ENCODE measurements around the gene AKAP9.

The AKAP9 gene

DNA sequence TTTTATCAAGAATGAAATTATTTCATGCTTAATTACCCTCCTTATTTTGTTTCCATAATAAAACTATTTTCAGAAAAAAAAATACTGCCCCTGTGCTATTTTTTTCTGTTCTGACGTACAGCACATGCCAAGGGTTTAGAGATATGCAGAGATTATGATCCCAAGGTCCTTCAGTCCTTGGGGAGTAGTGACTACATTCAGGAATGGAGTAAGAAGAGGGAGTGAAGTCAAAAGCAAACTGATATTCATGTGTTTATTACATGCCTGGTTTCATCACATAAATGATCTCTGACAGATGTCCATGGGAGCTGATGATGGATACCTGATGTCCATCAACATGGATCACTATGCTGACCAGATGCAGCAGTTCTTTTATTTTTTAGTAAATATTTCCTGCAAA lies 17.2 kb downstream of the AKAP9 start:
- WGBS (ENCODE audit: extremely low coverage, insufficient coverage, insufficient read length): no CpG with 5 or more reads among the region's 1 CpG
- no peak for DNase-seq
- Histone ChIP-seq H3K27me3 (ENCODE audit: insufficient read depth, low read length) (no peaks in the 10 kb centered on the region), H3K79me2 (ENCODE audit: control insufficient read depth, insufficient read depth, low read length, poor library complexity) (no peaks in the 10 kb centered on the region), H3K9ac (ENCODE audit: low read length) (no peak overlapping the region), H3K27ac (ENCODE audit: low read depth, low read length) (no peak overlapping the region), H3K4ac (ENCODE audit: low read depth, low read length) (no peak overlapping the region), H4K8ac (ENCODE audit: low read depth, low read length) (no peak overlapping the region), H3K9me3 (ENCODE audit: insufficient read depth, low read depth, low read length) (no peaks in the 10 kb centered on the region), H3K4me3 (ENCODE audit: low read depth, low read length) (no peak overlapping the region), H3K36me3 (ENCODE audit: control insufficient read depth in 1 of 2, insufficient read depth in 2 of 2, low read length in 2 of 2) (peaks cover 0 to 2% of the 10 kb centered on the region in 2 experiments), H3K14ac (ENCODE audit: low read length) (no peak overlapping the region), H2BK12ac (ENCODE audit: low read length) (no peak overlapping the region), H4K12ac (ENCODE audit: low read depth, low read length) (no peak overlapping the region), H2BK120ac (ENCODE audit: insufficient read depth, low read length, poor library complexity) (no peak overlapping the region), H3K4me2 (ENCODE audit: low read length) (no peak overlapping the region), H2BK5ac (ENCODE audit: low read depth, low read length, poor library complexity) (no peak overlapping the region), H4K91ac (ENCODE audit: low read depth, low read length) (no peak overlapping the region), H3K18ac (ENCODE audit: low read length) (no peak overlapping the region), H2AFZ (ENCODE audit: insufficient read depth, low read length, poor library complexity) (no peak overlapping the region), H2AK5ac (ENCODE audit: low read length) (no peak overlapping the region), H3K4me1 (ENCODE audit: control insufficient read depth in 1 of 2, insufficient read depth in 2 of 2, low read length in 2 of 2) (no peaks in the 10 kb centered on the region), H3K23ac (ENCODE audit: low read length) (no peak overlapping the region), H3K79me1 (ENCODE audit: low read length) (no peaks in the 10 kb centered on the region)

DNA sequence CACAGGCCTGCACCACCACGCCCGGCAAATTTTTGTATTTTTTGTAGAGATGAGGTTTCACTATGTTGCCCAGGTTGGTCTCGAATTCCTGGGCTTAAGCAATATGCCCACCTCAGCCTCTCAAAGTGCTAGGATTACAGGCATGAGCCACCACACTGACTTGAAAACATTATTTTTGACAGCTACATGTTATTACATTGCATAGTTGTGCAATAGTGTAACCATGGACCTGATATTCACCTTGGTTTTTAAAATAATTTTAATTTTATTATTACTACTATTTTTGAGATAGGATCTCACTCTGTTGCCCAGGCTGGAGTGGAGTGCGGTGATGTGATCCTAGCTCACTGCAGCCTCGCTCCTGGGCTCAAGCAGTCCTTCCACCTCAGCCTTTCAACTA lies 18.4 kb downstream of the AKAP9 start:
- no peak for DNase-seq
- WGBS (ENCODE audit: extremely low coverage, insufficient coverage, insufficient read length): no CpG with 5 or more reads among the region's 5 CpGs

DNA sequence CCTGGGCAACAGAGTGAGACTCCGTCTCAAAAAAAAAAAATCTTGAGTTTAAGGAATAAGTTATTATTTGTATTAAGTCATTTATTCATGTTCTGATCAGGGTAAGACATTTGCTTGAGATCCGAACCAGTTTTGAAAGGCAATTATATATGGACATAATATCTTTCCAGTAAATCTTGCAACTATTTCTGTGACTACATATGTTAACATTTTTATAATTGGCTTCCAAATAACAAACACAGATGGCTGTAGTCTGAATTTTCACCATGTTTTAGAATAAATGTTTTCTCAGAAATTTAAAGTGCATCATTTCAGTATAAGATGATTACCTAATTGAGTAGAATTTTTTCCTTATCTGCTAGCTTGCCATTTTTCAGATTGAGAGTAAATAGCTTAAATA lies 21.2 kb downstream of the AKAP9 start:
- no peak overlapping the region for H4K91ac ChIP-seq (ENCODE audit: low read depth, low read length)
- no peak overlapping the region for H3K4me3 ChIP-seq (ENCODE audit: low read depth, low read length)
- H3K79me2 ChIP-seq (ENCODE audit: control insufficient read depth, insufficient read depth, low read length, poor library complexity): no peaks in the 10 kb centered on the region
- no peaks in the 10 kb centered on the region for H3K36me3 ChIP-seq (ENCODE audit: control insufficient read depth in 1 of 2, insufficient read depth in 2 of 2, low read length in 2 of 2)
- no peak overlapping the region for H2BK12ac ChIP-seq (ENCODE audit: low read length)
- no peak overlapping the region for H2BK120ac ChIP-seq (ENCODE audit: insufficient read depth, low read length, poor library complexity)
- no peak overlapping the region for H2BK5ac ChIP-seq (ENCODE audit: low read depth, low read length, poor library complexity)
- H3K27me3 ChIP-seq (ENCODE audit: insufficient read depth, low read length): no peaks in the 10 kb centered on the region
- no peak overlapping the region for H3K14ac ChIP-seq (ENCODE audit: low read length)
- peak in 1 of 2 donors; percentile 52 for DNase-seq
- no peak overlapping the region for H3K18ac ChIP-seq (ENCODE audit: low read length)
- no peak overlapping the region for H3K4me2 ChIP-seq (ENCODE audit: low read length)
- WGBS (ENCODE audit: extremely low coverage, insufficient coverage, insufficient read length): no CpG with 5 or more reads among the region's 2 CpGs
- H3K23ac ChIP-seq (ENCODE audit: low read length): no peak overlapping the region
- no peak overlapping the region for H4K8ac ChIP-seq (ENCODE audit: low read depth, low read length)
- H3K4me1 ChIP-seq (ENCODE audit: control insufficient read depth in 1 of 2, insufficient read depth in 2 of 2, low read length in 2 of 2): no peaks in the 10 kb centered on the region
- H3K9ac ChIP-seq (ENCODE audit: low read length): no peak overlapping the region
- no peaks in the 10 kb centered on the region for H3K79me1 ChIP-seq (ENCODE audit: low read length)
- H3K27ac ChIP-seq (ENCODE audit: low read depth, low read length): no peak overlapping the region
- H2AFZ ChIP-seq (ENCODE audit: insufficient read depth, low read length, poor library complexity): no peak overlapping the region
- H3K4ac ChIP-seq (ENCODE audit: low read depth, low read length): no peak overlapping the region
- no peak overlapping the region for H4K12ac ChIP-seq (ENCODE audit: low read depth, low read length)
- H2AK5ac ChIP-seq (ENCODE audit: low read length): no peak overlapping the region
- H3K9me3 ChIP-seq (ENCODE audit: insufficient read depth, low read depth, low read length): no peaks in the 10 kb centered on the region

More for the DNA sequence above, 18.4 kb downstream of the AKAP9 start:
- Histone ChIP-seq H4K12ac (ENCODE audit: low read depth, low read length) (no peak overlapping the region), H2AK5ac (ENCODE audit: low read length) (no peak overlapping the region), H2BK5ac (ENCODE audit: low read depth, low read length, poor library complexity) (no peak overlapping the region), H3K9me3 (ENCODE audit: insufficient read depth, low read depth, low read length) (no peaks in the 10 kb centered on the region), H3K4ac (ENCODE audit: low read depth, low read length) (no peak overlapping the region), H3K9ac (ENCODE audit: low read length) (no peak overlapping the region), H3K27ac (ENCODE audit: low read depth, low read length) (no peak overlapping the region), H3K27me3 (ENCODE audit: insufficient read depth, low read length) (no peaks in the 10 kb centered on the region), H3K4me1 (ENCODE audit: control insufficient read depth in 1 of 2, insufficient read depth in 2 of 2, low read length in 2 of 2) (no peaks in the 10 kb centered on the region), H3K79me1 (ENCODE audit: low read length) (no peaks in the 10 kb centered on the region), H4K91ac (ENCODE audit: low read depth, low read length) (no peak overlapping the region), H2BK12ac (ENCODE audit: low read length) (no peak overlapping the region), H3K4me2 (ENCODE audit: low read length) (no peak overlapping the region), H3K36me3 (ENCODE audit: control insufficient read depth in 1 of 2, insufficient read depth in 2 of 2, low read length in 2 of 2) (peaks cover 0 to 2% of the 10 kb centered on the region in 2 experiments), H4K8ac (ENCODE audit: low read depth, low read length) (no peak overlapping the region), H2BK120ac (ENCODE audit: insufficient read depth, low read length, poor library complexity) (no peak overlapping the region), H3K79me2 (ENCODE audit: control insufficient read depth, insufficient read depth, low read length, poor library complexity) (no peaks in the 10 kb centered on the region), H2AFZ (ENCODE audit: insufficient read depth, low read length, poor library complexity) (no peak overlapping the region), H3K14ac (ENCODE audit: low read length) (no peak overlapping the region), H3K23ac (ENCODE audit: low read length) (no peak overlapping the region), H3K4me3 (ENCODE audit: low read depth, low read length) (no peak overlapping the region), H3K18ac (ENCODE audit: low read length) (no peak overlapping the region)

DNA sequence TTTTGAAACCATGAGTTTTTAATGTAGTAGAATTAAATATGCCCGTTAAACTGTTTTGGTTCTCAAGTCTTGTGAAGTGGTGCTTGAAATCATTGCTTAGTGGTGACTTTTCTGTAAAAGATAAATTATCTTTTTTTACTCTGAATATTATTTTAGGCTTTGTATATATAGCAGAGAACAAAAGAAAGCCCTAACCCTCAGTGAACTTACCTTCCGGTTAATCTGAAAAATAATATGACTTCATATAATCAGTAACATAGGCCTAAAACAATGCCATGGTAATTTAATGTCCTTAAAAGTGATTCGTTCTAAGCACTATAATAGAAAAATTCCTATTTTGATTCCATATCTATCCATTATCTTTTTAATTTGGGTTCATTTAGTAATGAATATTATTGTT lies 21.8 kb downstream of the AKAP9 start:
- H3K4me3 ChIP-seq (ENCODE audit: low read depth, low read length): no peak overlapping the region
- no peak overlapping the region for H3K14ac ChIP-seq (ENCODE audit: low read length)
- no peak overlapping the region for H3K18ac ChIP-seq (ENCODE audit: low read length)
- H2BK120ac ChIP-seq (ENCODE audit: insufficient read depth, low read length, poor library complexity): no peak overlapping the region
- H4K8ac ChIP-seq (ENCODE audit: low read depth, low read length): no peak overlapping the region
- DNase-seq: no peak
- no peak overlapping the region for H3K23ac ChIP-seq (ENCODE audit: low read length)
- H4K12ac ChIP-seq (ENCODE audit: low read depth, low read length): no peak overlapping the region
- H3K27ac ChIP-seq (ENCODE audit: low read depth, low read length): no peak overlapping the region
- H3K4ac ChIP-seq (ENCODE audit: low read depth, low read length): no peak overlapping the region
- H3K36me3 ChIP-seq (ENCODE audit: control insufficient read depth in 1 of 2, insufficient read depth in 2 of 2, low read length in 2 of 2): no peaks in the 10 kb centered on the region
- H3K9me3 ChIP-seq (ENCODE audit: insufficient read depth, low read depth, low read length): no peaks in the 10 kb centered on the region
- no peak overlapping the region for H2AK5ac ChIP-seq (ENCODE audit: low read length)
- H4K91ac ChIP-seq (ENCODE audit: low read depth, low read length): no peak overlapping the region
- no peak overlapping the region for H3K4me2 ChIP-seq (ENCODE audit: low read length)
- H3K79me1 ChIP-seq (ENCODE audit: low read length): no peaks in the 10 kb centered on the region
- H2AFZ ChIP-seq (ENCODE audit: insufficient read depth, low read length, poor library complexity): no peak overlapping the region
- WGBS (ENCODE audit: extremely low coverage, insufficient coverage, insufficient read length): no CpG with 5 or more reads among the region's 3 CpGs
- no peaks in the 10 kb centered on the region for H3K79me2 ChIP-seq (ENCODE audit: control insufficient read depth, insufficient read depth, low read length, poor library complexity)
- no peaks in the 10 kb centered on the region for H3K27me3 ChIP-seq (ENCODE audit: insufficient read depth, low read length)
- no peak overlapping the region for H3K9ac ChIP-seq (ENCODE audit: low read length)
- H2BK5ac ChIP-seq (ENCODE audit: low read depth, low read length, poor library complexity): no peak overlapping the region
- no peaks in the 10 kb centered on the region for H3K4me1 ChIP-seq (ENCODE audit: control insufficient read depth in 1 of 2, insufficient read depth in 2 of 2, low read length in 2 of 2)
- H2BK12ac ChIP-seq (ENCODE audit: low read length): no peak overlapping the region

Measured in trophoblast cell (in vitro differentiated cells and primary cell).